B cell (primary cell): Measurements from ENCODE around the gene ZP1. TPM values are rescaled to one million over a fixed set of nuclear protein-coding genes. Genes with fewer than 3 reads are reported as not detected.

Experiments used
- ATAC-seq: fragments of 200-7000 bp; cut with Tn5 transposase; one replicate; pipeline ENCODE4 v1.10.0; 2021; ENCODE audit warnings: low read depth, mild to moderate bottlenecking, moderate number of reproducible peaks, moderate library complexity
- CTCF ChIA-PET: fragments of 350-600 bp; sonication (Branson Sonifier 250); formaldehyde crosslinking; loops from one replicate; lab custom pipeline; 2021; ENCODE audit warnings: antibody characterized with exemption, inconsistent platforms; lab: Charles Lee
- POLR2A ChIA-PET: fragments of 350-600 bp; sonication (Branson Sonifier 250); formaldehyde crosslinking; loops from one replicate; lab custom pipeline; 2021; ENCODE audit warnings: antibody characterized with exemption; lab: Charles Lee
- DNase-seq: peaks from one replicate; pipeline ENCODE4 v3.0.0; 2013
- H2AFZ ChIP-seq: 2 replicates; pipeline ENCODE4 v1.6.1; 2012; ENCODE audit warnings: mild to moderate bottlenecking, low read depth, low read length; ENCODE audit not compliant: insufficient read depth, poor library complexity, severe bottlenecking
- H3K27ac ChIP-seq, 2 donors: 1 replicate in 1 of 2; 2 replicates in 1 of 2; pipeline ENCODE4 v1.5.1; 2012 to 2013; ENCODE audit warnings: low read length in 2 of 2, mild to moderate bottlenecking in 2 of 2, moderate library complexity in 1 of 2
- H3K27me3 ChIP-seq, 4 experiments: fragments of 200-600 bp in 1 of 4; sonication (generic) in 1 of 4; replicated peaks in 1 of 4; 1 replicate in 2 of 4; 2 replicates in 2 of 4; pipeline versions ENCODE4 v1.6.1 to v1.7.0; 2013 to 2016; ENCODE audit warnings: low read length in 3 of 4, mild to moderate bottlenecking in 2 of 4, mixed read lengths in 1 of 4, moderate library complexity in 1 of 4; ENCODE audit not compliant: insufficient read depth in 4 of 4, control insufficient read depth in 3 of 4; ENCODE audit errors: control extremely low read depth in 1 of 4
- H3K36me3 ChIP-seq, 2 experiments: replicated peaks in 1 of 2; 1 replicate in 1 of 2; 2 replicates in 1 of 2; pipeline versions ENCODE4 v1.6.1 to v1.7.1; 2013; ENCODE audit warnings: low read length in 1 of 2; ENCODE audit not compliant: insufficient read depth in 2 of 2, control insufficient read depth in 1 of 2; ENCODE audit errors: control extremely low read depth in 1 of 2, extremely low read depth in 1 of 2
- H3K4me1 ChIP-seq, 2 donors: fragments of 200-600 bp in 1 of 2; sonication (generic) in 1 of 2; 1 replicate in 1 of 2; 2 replicates in 1 of 2; pipeline versions ENCODE4 v1.5.1 to v1.6.1; 2013 to 2017; ENCODE audit warnings: low read length in 2 of 2; ENCODE audit not compliant: control insufficient read depth in 2 of 2, insufficient read depth in 2 of 2
- H3K4me2 ChIP-seq: replicated peaks from 2 replicates; pipeline ENCODE3; 2012; ENCODE audit warnings: mild to moderate bottlenecking, low read depth, low read length; ENCODE audit not compliant: poor library complexity, severe bottlenecking
- H3K4me3 ChIP-seq, 5 experiments: fragments of 200-600 bp in 1 of 5; sonication (generic) in 1 of 5; 1 replicate in 3 of 5; 2 replicates in 2 of 5; pipeline versions ENCODE4 v1.5.1 to v1.7.0; 2011 to 2016; ENCODE audit warnings: low read length in 4 of 5, mild to moderate bottlenecking in 4 of 5, low read depth in 2 of 5, control low read depth in 1 of 5, moderate library complexity in 1 of 5; ENCODE audit not compliant: insufficient read depth in 1 of 5; ENCODE audit errors: control extremely low read depth in 1 of 5, extremely low read depth in 1 of 5
- H3K79me2 ChIP-seq: fragments of 200-600 bp; sonication (generic); one replicate; pipeline ENCODE4 v1.6.0; 2016; ENCODE audit warnings: low read length; ENCODE audit not compliant: control insufficient read depth, insufficient read depth
- H3K9ac ChIP-seq: fragments of 200-600 bp; sonication (generic); 2 replicates; pipeline ENCODE4 v1.6.1; 2017; ENCODE audit warnings: mild to moderate bottlenecking, low read length, moderate library complexity
- H3K9me3 ChIP-seq, 3 donors: one replicate each; pipeline versions ENCODE4 v1.6.1 to v1.7.1; 2013; ENCODE audit warnings: low read length in 2 of 3; ENCODE audit not compliant: control insufficient read depth in 2 of 3, insufficient read depth in 1 of 3; ENCODE audit errors: control extremely low read depth in 1 of 3
- H4K20me1 ChIP-seq: 2 replicates; pipeline ENCODE4 v1.6.0; 2012; ENCODE audit warnings: mild to moderate bottlenecking, low read length; ENCODE audit not compliant: insufficient read depth, control insufficient read depth, poor library complexity, severe bottlenecking
- H3K27ac Mint-ChIP-seq: one replicate; pipeline ENCODE4 v1.8.0; 2021; ENCODE audit warnings: mixed read lengths
- H3K27me3 Mint-ChIP-seq: one replicate; pipeline ENCODE4 v1.8.0; 2021; ENCODE audit warnings: mixed read lengths
- H3K4me1 Mint-ChIP-seq: one replicate; pipeline ENCODE4 v1.8.0; 2021; ENCODE audit warnings: mixed read lengths
- H3K4me3 Mint-ChIP-seq: one replicate; pipeline ENCODE4 v1.8.0; 2021; ENCODE audit warnings: mixed read lengths
- H3K9me3 Mint-ChIP-seq: one replicate; pipeline ENCODE4 v1.8.0; 2022; ENCODE audit warnings: mixed read lengths; ENCODE audit not compliant: insufficient read depth
- EZH2 ChIP-seq: IDR thresholded peaks from 2 replicates; pipeline ENCODE4 v1.6.1; 2012; ENCODE audit warnings: borderline replicate concordance, low read depth, mild to moderate bottlenecking, moderate library complexity, low read length; ENCODE audit not compliant: insufficient read depth, poor library complexity, severe bottlenecking
- WGBS: methylation state at CpG from one replicate; pipeline ENCODE4 v1.1.5; 2013; ENCODE audit warnings: missing lambda C conversion rate; ENCODE audit not compliant: insufficient coverage; 5-methylcytosine and 5-hydroxymethylcytosine counted together
- intact Hi-C: fragments of 100-400 bp; cut with micrococcal nuclease; formaldehyde crosslinking; loops from one replicate; pipeline ENCODE4 v1.10.0; 2022
- polyA plus RNA-seq: library from polyadenylated mRNA; depleted of rRNA; stranded (reverse); fragments of >200 nt; gene quantifications from 2 replicates; pipeline ENCODE4 v1.2.3, GENCODE V29; 2012
- total RNA-seq, 2 donors: library from RNA; stranded (reverse); fragments of 120-200 nt in 1 of 2; gene quantifications; 1 replicate in 1 of 2; 2 replicates in 1 of 2; pipeline versions ENCODE4 v1.2.3 to v1.2.4, GENCODE V29; 2013 to 2022
- TF ChIP-seq, protein P1 (sequence below): fragments of 200-600 bp; IDR thresholded peaks from one replicate; pipeline ENCODE4 v1.8.0; 2022; ENCODE audit warnings: antibody characterized with exemption, mild to moderate bottlenecking

Gene ZP1
- total and polyA plus RNA-seq, 2 donors (not counting 1 experiment from before 2014, with no cell fraction given) = 0.06 TPM; not detected in 1

DNA sequence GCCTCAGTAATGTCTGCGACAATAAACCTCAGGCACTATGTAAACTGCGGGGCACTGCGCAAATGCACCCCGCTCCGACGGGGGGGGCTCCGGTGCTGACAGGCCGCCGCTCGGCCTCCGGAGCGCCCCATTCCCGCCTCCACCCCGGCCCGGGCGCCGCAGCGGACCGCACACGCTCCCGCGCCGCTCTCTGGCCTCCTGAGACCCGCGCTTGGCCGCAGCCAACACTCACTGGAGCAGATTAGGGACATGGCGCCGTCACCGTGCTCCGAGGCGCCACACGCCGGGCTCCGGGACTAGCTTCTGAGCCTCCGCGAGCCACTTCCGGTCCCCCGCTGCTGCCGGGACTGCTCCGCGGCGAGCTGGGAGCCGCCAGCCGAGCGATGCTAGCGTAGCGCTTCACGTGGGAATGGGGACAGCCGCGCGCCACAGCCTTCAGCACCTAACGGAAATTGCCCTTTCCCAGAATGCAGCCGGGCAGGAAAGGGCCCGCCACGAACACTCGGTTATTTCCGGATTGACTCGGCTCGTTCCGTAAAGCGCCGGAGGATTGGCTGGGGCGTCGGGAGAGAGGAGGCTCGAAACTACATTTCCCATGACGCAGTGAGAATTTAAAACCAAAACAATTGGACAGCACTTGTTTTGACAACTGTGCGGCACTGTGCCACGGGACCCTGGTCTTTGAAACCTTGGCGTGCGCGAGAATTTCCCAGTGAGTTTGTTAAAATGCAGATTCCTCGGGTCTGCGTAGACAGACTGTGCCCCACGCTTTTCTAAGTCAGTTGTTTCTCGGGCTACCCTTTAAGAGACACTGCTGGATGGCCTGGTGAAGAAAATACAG lies 39.0 kb downstream of the ZP1 start, which contains the start of gene PRPF19:
Gene PRPF19 (minus strand): TSS at position 454 of the 841 bp plus-strand sequence. CDS start 203 bp downstream, at position 251.
- peaks cover 40% of the 10 kb centered on the region for H3K79me2 ChIP-seq
- no peaks in the 10 kb centered on the region for H3K27me3 Mint-ChIP-seq
- intact Hi-C loops = loop anchor here (1.0 to 2.0 kb wide), 3 partner anchors 9 to 255 kb away; partner anchors contain the start of genes SLC15A3 and VPS37C
- H3K4me3 ChIP-seq = peak within 1 kb of the TSS; percentile 72 to 98 (median 81)
- POLR2A ChIA-PET = interaction anchor here (0.7 to 0.9 kb wide), 3 partner anchors 9 to 137 kb away, joined by 3 read pairs; no protein-coding TSS in a partner anchor
- peak within 1 kb of the TSS; percentile 89 for H3K9ac ChIP-seq
- peaks cover 2 to 26% of the 10 kb centered on the region in 2 experiments for H3K36me3 ChIP-seq
- peak within 1 kb of the TSS; percentile 94 for H3K4me2 ChIP-seq
- CTCF ChIA-PET = interaction anchor here (1.3 to 10.2 kb wide), 4 partner anchors 10 to 281 kb away, joined by 3 to 129 read pairs (median 8); partner anchors contain the start of gene TMEM109
- peak; percentile 89 for ATAC-seq
- no peaks in the 10 kb centered on the region for H3K9me3 Mint-ChIP-seq
- peak within 1 kb of the TSS; percentile 80 to 83 for H3K27ac ChIP-seq
- WGBS = under 1% methylated on average over 75 of the region's 75 CpGs
- peak within 1 kb of the TSS; percentile 97 for H3K27ac Mint-ChIP-seq
- DNase-seq = peak; percentile 98
- H3K4me1 ChIP-seq = peaks cover 47 to 51% of the 10 kb centered on the region in 2 donors
- peak within 1 kb of the TSS; percentile 92 for H3K4me3 Mint-ChIP-seq
- H3K27me3 ChIP-seq = no peaks in the 10 kb centered on the region
- TF ChIP-seq, protein P1, sequence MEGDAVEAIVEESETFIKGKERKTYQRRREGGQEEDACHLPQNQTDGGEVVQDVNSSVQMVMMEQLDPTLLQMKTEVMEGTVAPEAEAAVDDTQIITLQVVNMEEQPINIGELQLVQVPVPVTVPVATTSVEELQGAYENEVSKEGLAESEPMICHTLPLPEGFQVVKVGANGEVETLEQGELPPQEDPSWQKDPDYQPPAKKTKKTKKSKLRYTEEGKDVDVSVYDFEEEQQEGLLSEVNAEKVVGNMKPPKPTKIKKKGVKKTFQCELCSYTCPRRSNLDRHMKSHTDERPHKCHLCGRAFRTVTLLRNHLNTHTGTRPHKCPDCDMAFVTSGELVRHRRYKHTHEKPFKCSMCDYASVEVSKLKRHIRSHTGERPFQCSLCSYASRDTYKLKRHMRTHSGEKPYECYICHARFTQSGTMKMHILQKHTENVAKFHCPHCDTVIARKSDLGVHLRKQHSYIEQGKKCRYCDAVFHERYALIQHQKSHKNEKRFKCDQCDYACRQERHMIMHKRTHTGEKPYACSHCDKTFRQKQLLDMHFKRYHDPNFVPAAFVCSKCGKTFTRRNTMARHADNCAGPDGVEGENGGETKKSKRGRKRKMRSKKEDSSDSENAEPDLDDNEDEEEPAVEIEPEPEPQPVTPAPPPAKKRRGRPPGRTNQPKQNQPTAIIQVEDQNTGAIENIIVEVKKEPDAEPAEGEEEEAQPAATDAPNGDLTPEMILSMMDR = no peak
- no peak for TF ChIP-seq EZH2
- no peaks in the 10 kb centered on the region for H3K9me3 ChIP-seq
- peak within 1 kb of the TSS; percentile 89 for H2AFZ ChIP-seq
- H3K4me1 Mint-ChIP-seq = peaks cover 65% of the 10 kb centered on the region
- H4K20me1 ChIP-seq = peaks cover 41% of the 10 kb centered on the region

DNA sequence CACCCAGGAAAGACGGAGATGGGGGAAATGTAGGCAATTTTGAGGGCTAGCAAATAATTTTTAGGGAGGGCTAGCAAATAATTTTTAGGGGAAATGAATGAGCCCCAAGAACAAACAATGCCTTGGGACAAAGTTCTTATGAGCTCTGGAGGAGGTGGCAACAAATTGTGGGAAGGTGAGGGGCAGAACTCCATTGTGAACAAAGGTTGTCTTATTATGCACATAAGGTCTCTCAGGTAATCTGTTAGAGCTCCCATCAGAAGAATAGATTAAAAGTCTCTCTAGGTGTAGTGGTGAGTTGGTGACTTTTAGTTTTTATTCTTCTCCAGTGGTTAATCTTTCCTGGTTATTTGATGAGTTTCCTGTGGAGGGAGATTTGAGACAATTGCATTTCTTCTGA lies 41.5 kb downstream of the ZP1 start:
- H3K9me3 Mint-ChIP-seq = no peaks in the 10 kb centered on the region
- Histone ChIP-seq H3K4me3 (no peak overlapping the region), H3K79me2 (peaks cover 30% of the 10 kb centered on the region), H3K4me1 (peaks cover 60 to 74% of the 10 kb centered on the region in 2 donors), H3K27me3 (no peaks in the 10 kb centered on the region), H3K9ac (no peak overlapping the region), H4K20me1 (peaks cover 23% of the 10 kb centered on the region), H3K9me3 (no peaks in the 10 kb centered on the region), H3K36me3 (peaks cover 0 to 1% of the 10 kb centered on the region in 2 experiments), H3K4me2 (no peak overlapping the region), H3K27ac (peak overlapping the region in 1 of 2 donors; percentile 79), H2AFZ (no peak overlapping the region)
- H3K4me1 Mint-ChIP-seq = peaks cover 74% of the 10 kb centered on the region
- peak overlapping the region; percentile 23 for H3K4me3 Mint-ChIP-seq
- POLR2A ChIA-PET = no interaction called here
- intact Hi-C loops = no loop called here
- CTCF ChIA-PET = interaction anchor here (1.0 to 1.1 kb wide), 2 partner anchors 9 to 10 kb away, joined by 3 to 4 read pairs; no protein-coding TSS in a partner anchor
- 75% methylated on average over 1 of the region's 1 CpG for WGBS
- ATAC-seq (no peak), DNase-seq (no peak)
- H3K27me3 Mint-ChIP-seq = no peaks in the 10 kb centered on the region
- peak overlapping the region; percentile 86 for H3K27ac Mint-ChIP-seq
- no peak for TF ChIP-seq EZH2
- TF ChIP-seq, protein P1 = no peak
